NCI-H2196 (cell line): ENCODE data around the gene NACC2.
"Not testable (repeated sequence)": the region's sequence is repeated elsewhere in the genome, so short reads cannot be mapped to it uniquely, and the experiment has no call there.

Source experiments
- DNase-seq: peaks from one replicate; lab custom pipeline; 2025; ENCODE audit not compliant: unreplicated experiment; lab: John Stamatoyannopoulos, UW

The NACC2 gene

DNA sequence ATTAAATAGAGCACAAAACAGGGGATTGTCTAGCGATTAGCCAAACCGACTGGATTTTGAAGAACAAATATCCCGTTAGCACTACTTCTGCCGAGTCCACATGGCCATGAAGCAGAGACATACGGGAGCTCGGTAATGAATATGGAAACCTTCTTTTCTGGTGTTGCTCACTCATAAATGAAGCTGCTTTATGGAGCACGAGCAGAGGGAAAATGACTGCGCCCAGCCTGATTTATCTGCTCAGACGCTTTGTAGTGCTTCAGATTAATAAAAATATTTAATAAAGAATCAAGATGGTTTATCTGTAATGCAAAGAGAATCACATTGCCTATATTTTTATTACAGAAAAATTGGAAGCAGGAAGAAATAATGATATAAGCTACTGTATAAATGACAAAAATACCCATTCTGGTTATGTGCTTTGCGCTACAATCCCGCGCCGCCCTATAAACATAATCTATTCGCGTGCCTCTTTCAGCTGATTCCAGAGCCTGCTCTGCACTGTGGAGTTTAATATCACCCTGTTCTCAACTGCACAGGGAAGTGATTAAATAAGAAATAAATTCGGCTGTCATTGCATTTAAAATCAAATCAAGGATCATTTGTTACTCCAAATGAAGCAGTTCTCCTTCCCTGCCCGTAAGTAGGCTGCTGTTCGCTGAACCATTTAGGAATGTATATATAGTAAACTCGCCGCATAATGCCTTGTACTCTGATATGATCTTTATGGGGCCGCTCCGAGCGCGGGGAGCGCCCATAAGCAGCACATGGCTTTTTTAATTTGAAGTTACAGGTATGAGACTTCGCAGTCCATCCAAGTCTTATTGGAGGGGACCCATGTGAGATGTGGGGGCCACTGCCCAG lies 111.6 kb downstream of the NACC2 start:
- no peak for DNase-seq

DNA sequence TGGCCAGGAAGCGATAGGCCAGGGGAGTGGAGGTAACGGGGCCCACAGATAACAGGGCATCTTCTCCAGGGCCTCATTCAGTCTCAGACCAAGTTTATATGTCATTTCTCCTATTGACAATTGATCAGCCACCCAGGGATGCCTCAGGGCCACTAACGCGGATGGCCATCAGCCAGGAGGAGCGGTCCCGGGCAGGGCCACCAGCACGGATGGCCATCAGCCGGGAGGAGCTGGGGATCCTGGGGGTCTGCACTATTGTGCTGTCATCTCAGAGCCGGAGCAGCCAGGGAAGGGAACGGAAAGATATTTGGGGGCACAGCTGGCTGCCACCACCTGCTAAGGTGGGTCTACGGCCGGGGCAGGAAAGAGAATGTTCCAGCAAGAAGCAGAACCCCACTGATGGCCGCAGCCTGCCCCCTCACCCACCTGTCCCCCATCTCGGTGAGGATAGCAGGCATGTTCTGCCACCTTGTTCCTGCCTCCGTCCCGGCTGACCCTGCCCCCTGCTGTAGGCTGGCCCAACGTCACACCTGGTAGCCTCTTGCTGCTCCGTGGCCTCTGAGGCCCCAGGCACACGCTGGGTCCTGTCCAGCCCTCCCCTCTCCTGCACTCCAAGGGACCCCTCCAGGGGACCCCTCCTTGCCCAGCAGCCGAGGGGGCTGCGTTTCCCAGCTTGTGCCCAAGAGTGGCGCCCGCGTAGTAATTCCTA lies 112.4 kb downstream of the NACC2 start:
- DNase-seq: no peak

DNA sequence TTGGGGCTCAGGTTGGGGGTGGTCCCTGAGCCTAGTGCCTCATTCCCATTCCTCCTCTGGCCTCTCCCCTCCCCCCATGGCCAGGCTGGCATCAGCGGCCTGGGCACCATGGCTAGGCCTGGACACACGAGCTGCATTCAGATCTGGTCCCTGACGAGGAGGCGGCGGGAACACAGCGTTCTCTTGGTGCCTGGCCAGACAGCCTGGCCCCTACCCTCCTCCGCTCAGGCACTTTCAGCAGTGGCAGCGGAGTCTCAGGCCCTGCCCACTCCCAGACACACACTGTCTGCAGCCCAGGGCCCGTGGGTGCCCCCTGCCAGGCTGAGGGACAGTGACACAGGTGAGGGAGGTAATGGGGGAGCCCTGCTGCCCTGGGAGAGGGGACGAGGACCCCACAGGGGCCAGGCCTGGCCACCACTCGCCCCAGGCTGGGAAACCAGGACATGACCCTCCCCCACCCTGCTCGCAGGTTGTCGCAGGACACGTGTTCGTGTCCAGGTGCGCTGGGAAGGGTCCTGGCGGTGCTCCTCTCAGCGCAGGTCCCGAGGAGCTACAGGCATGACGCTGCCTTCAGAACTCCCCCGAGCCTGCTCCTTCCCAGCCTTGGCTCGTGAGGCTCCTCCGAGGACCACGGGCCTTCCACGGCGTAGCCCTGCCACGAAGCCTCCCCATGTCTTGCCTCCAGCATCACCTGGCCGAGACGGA lies 114.0 kb downstream of the NACC2 start:
- DNase-seq: no peak

DNA sequence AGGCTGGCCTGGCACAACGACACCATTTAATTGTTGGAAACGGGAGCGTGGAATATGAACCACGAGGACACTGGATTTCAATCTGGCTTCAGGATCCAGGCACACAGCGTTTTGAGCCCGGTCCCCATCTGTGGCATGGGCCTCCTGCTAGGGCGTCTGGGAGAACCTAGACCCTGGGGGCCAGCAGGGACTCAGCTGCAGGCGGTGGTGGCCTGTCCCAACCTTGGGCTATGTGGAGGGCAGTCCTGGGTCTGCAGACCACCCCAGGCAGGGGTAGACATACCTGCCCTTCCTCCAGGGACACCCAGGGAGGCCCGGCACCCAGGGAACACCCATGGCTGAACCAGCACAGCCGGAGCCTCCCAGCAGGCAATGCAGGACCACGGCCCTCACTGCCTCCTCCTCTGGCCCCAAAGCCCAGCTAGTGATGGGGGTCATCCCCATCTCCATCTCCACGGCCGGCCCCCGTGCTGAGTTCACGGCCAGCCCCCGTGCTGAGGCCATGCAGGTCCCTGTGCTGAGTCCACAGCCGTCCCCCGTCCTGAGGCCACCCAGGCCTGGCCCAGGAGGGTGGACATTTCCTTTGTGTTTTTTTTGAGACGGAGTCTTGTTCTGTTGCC lies 115.4 kb downstream of the NACC2 start:
- no peak for DNase-seq

DNA sequence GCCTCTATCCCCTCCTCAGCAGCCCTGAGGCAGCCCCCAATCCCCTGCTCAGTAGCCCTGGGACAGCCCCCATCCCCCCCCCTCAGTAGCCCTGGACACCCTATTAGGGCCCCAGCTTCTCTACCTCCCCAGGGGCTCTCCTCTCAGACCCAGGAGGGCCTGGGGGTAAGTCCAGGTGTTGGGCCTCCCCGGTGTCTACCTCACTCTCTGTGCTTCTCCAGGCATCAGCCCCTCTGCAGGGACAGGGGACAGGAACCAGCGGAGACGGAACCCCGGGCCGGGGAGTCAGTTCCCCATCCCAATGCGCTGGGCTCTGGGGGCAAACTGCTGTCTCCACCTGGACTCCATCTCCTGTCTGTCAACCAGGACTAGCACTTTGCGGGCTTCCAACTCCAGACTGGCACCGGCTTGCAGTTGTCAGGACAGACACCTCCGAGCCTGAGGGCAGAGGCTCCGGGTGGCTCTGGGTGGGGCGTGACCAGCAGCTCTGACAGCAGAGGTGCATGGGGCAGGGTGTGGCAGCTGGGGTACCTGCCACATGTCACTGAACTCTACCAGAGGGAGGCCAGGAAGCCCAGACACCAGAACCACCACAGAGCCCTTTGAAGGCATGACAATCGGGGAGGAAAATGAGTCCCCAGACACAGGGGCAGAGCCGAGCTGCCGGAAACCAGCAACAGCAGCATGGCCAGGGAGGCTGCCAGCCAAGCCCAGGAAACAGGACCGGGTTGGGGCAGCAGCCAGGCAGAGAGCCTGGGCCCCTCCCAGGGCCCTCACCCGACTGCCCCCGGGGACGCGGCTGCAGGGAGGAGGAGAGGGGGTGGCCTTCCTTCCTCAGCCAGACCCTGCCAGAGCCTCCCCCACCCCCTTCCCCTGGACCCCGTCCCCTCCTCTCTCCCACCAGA lies 116.2 kb downstream of the NACC2 start:
- DNase-seq: no peak

DNA sequence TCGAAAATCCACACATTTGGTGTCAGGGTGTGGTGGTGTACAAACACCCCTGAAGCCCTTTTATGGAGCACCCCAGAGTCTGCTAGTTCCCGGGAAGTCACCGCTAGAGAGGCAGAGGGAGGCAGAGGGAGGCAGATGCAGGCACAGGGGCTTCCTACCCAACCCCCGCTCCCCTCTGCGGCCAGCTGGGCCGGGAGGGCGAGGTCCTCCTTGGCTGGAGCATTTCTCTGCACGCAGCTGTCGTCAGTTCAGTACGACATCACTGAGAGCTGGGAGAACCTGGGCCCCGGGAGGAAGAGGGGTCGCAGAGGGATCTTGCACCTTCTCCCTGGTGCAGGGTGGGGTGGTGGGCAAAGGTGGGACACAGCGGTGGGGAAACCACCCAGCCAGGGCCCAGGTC lies 118.1 kb downstream of the NACC2 start:
- DNase-seq: no peak

DNA sequence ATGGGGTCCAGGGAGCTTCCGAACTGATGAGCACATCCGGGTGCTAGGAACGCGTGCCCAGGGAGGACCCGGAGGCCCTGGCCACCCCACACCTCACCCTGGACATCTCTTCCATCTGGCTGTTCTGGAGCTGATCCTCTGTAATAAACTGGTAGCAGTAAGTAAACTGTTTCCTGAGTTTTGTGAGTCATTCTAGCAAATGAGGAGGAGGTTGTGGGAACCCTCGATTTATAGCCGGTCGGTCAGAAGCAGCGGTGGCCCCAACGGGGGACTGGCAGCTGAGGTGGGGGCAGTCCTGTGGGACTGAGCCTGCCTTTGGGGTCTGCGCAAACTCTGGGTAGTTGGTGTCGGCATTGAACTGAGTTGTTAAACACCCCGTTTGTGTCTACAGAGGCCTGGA lies 118.6 kb downstream of the NACC2 start:
- no peak for DNase-seq

DNA sequence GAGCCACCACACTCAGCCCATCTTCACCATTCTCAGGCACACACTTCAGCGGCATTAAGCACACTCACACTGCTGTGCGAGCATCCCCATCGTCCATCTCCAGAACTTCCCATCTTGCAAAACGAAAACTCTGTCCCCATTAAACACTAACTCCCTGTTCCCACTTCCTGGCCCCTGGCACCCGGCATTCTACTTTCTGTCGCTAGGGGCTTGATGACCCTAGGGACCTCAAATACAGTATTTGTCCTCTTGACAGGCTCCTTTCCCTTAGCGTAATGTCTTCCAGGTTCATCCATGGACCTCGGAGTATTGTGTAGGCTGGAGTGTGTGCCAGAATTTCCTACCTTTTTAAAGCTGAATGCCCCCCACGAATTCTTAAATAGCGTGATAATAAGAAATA lies 119.3 kb downstream of the NACC2 start:
- DNase-seq: no peak

DNA sequence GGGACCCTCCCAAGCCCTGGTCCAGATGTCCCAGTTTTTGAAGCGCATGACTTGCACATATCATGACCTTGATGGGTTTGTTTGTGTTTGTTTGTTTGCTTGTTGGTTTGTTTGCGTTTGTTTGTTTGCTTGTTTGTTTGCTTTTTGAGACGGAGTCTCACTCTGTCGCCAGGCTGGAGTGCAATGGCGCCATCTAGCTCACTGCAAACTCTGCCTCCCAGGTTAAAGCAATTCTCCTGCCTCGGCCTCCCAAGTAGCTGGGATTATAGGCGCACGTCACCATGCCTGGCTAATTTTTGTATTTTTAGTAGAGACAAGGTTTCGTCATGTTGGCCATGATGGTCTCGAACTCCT lies 120.9 kb downstream of the NACC2 start:
- no peak for DNase-seq

DNA sequence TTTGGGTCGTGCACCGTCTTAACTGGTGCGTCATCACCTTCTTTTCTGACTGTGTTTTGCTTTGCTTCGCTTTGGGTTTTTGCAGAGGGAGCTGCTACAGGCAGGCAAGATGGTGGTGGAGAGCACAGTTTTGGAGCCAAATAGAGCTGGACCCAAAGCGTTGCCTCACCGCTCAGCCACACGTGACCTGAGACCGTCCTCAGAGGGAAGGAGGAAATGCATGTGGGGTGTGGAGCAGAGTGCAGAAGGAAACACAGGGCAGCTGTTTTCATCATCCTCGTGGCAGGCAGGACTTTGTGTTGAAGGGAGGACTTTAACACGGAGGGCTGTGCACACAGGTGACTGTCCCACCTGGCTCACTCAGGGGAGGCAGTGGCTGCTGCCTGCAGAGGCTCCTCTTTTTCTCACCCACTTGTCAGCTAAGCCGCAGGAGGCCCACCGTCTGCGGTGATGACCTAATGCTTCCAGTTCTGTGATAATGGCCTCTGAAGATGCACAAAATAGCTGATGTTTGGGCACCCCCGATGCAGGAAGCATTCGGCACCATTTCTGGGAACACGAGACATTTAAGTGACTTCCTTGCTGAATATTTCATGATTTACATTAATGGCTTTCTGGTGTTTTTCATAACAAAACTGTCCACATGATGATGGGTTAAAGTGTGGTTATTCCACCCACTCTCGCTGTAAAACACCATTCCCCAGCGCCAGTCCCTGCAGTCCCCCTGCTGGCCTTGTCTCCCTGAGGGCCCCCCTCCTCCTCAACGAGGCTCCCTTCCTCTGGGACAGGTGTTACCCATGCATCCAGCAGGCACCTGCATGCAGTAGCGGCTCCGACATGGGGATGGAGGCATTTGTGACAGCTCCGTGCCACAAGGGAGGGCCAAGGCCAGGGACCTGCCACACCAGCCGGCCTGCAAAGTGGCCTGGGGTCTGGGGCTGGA lies 121.5 kb downstream of the NACC2 start:
- DNase-seq: no peak

DNA sequence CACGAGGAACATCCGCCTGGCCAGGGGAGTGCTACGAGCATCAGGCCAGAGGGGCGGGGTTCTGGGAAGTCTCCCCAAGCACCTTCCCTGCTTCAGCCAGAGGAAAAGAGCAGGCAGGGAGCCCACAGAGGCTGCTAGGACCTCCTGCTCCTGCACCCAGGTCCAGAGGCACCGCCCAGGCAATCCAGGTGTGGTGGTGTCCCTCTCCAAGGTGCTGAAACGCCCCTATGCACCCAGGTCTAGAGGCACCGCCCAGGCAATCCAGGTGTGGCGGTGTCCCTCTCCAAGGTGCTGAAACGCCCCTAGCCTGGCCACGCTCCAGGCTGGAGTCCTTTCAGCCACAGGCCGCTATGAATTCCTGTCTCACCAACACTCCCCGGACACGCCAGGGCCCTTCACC lies 123.2 kb downstream of the NACC2 start:
- peak; percentile 17 for DNase-seq

DNA sequence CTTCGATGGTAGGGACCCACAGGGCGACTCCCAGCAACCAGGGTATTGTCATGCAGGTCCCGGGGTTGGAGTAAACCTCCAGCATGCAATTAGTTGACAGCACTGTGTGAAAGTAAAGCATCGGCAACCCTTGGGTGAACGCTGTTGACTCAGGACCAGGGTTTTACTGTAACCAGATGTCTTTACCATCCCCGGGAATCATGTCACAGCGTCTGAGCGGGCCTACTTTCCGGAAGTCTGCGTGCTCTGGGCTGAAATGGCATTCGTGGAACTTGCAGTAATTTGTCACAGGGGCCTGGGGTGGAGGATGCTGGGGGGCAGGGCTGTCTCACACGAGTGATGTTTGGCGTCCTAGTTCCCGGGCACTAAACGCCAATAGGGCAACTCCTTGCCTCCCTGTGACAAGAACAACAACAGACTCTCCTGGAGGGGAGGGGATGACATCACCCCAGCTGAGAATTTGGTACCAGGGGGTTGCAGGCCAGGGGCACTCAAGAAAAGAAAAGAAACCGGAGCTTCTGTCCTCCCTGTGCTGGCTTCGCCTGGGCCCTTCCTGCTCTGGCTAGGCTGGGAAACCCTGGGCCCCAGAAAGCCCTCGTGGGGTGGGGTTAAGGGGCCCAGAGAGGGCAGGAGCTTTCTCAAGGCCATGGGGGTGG lies 123.8 kb downstream of the NACC2 start:
- DNase-seq: no peak

DNA sequence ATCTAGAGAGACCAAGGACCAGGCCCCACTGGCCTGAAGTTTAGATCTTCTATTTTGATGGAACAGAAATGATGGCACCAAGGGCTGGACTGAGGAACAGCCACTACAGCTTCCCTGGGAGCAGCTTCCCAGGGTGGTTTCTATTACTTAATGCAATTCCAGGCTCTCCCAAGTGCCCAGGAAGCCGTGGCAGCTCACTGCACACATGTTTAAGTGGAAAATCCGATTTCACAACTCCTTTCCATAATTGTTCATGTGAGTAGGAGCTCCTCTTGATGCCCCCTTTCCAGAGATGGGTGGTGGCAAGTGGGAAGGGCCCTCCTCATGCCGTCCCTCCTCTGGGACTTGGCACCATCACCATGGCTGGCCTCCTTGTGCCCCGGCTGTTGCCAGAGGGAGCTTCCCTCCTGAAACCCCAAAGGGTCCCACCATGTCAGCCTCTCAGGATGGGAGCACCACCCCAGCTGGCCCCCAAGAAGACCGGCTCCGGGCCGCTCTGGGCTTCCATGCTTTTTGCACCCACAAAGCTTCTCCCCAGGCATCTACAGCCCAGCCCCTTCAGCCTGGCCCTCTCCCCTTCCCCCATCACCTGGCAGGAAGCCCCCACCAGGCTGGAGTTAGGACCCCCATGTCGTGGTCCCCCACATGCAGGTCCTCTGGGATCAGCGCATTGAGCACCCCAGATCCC lies 124.8 kb downstream of the NACC2 start:
- DNase-seq: no peak

DNA sequence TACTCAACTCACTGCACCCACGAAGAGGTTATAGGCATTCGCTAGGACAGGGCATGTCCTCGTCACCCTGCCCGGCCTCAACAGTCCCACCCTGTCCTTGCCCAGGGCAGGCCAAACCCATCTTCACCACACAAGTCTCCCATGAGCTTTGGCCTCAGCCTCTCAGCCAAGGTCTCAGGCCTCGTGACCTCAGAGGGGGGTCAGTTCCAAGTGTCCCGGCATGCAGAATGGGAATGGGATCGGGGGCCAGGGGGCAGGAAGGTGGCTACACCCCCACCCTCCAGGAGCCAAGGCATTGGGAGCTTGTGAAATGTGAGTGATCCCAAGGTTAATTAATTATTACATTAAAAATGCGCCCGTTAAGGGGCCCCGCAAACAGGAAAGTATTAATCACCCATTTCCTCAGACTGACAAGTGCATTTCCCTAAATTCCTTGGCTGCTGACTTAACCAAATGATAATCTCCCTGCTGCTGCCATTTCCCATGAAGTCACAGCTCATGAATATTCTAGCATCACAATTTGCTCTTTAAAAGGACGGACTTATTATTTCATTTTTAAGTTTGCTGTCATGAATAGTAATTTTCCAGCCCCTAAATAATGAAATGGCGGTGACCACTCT lies 125.9 kb downstream of the NACC2 start:
- DNase-seq: no peak

DNA sequence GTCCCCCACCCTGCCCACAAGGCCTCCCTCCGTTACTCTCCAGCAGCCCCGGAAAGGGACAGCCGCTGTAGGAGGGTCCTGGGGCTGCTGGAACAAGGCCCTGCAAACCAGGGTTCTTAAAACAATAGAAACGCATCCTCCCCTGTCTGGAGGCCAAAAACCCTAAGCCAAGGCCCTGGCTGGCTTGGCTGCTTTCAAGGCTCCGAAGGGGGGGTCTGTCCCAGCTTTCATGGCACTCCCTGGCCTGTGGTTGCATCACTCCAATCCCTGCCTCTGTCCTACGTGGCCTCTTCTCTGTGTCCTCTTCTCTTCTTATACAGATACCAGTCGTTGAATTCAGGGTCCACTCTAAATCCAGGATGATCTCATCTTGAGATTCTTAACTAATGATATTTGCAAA lies 126.5 kb downstream of the NACC2 start:
- no peak for DNase-seq

DNA sequence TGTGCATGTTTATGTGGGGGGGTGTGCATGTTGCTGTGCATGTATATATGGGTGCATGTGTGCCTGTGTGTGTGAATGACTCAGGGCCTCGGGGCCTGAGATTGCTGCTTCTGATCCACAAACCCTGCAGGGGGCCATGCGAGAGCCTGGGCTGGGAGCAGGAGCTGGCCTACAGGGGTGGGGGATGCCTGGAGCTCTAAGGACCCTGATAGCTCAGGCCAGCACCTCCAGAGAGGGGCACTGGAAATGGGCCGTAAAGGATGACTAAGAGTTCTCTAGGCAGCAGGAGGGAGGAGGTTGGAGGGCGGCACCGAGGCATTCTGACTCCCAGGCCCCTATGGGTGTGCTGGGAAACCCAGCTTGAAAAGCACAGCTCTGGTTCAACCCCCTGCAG lies 127.0 kb downstream of the NACC2 start:
- no peak for DNase-seq

DNA sequence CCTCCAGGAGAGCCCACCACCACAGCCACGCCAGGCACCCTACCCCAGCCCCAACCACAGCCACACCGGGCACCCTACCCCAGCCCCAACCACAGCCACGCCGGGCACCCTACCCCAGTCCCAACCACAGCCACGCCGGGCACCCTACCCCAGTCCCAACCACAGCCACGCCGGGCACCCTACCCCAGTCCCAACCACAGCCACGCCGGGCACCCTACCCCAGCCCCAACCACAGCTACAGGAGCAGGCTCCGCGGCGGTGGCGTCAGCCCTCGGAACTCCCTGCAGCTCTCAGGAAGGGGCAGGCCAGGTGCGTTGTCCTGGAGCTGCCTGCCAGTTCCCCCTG lies 128.2 kb downstream of the NACC2 start:
- not testable (repeated sequence) for DNase-seq

DNA sequence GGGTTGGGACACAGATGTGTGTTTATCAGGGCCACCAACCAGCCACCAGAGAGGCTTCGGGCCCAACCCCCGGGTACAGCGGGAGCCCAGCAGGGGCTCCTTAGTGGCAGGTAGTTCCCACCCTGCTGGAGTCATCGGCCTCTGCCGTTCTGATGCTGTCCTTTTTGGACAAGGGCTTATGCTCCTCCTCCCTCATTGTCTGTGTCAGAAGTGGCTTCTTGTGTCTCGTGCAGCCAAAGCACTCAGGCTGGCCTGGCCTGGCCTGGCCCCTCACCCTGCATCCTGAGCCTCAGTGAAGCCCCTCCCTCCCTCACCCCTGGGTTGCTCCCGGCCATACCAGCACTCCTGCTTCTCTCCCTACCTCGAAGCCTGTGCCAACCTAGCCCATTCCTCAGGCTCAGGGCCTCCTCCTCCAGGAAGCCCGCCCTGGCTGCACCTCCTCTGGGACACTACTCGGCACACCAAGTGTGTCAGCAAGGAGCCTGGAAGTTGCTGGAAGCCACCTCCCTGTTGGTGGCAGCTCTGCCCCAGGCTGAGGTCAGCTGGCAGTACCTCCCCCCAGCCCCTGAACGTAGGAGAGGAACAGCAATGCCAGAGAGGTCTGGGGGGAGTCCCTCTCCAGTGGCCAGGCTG lies 129.8 kb downstream of the NACC2 start:
- DNase-seq: no peak
